Subcutaneous abdominal adipose tissue (tissue), 5 donors: ENCODE results near the gene MSMB.
"Not testable (repeated sequence)": the region's sequence is repeated elsewhere in the genome, so short reads cannot be mapped to it uniquely, and the experiment has no call there.

ENCODE experiments used
- H3K27ac ChIP-seq: one replicate; pipeline ENCODE4 v1.7.0; 2013; ENCODE audit warnings: low read depth, mild to moderate bottlenecking, inconsistent platforms, low read length, moderate library complexity
- H3K27me3 ChIP-seq, 5 donors: one replicate each; pipeline ENCODE4 v1.7.0; 2013; ENCODE audit warnings: low read length in 5 of 5, inconsistent platforms in 1 of 5; ENCODE audit not compliant: control insufficient read depth in 5 of 5, insufficient read depth in 4 of 5
- H3K36me3 ChIP-seq, 5 donors: one replicate each; pipeline ENCODE4 v1.7.0; 2013; ENCODE audit warnings: low read length in 5 of 5; ENCODE audit not compliant: control insufficient read depth in 5 of 5, insufficient read depth in 5 of 5
- H3K4me1 ChIP-seq, 5 donors: one replicate each; pipeline ENCODE4 v1.7.0; 2013; ENCODE audit warnings: low read length in 5 of 5, mild to moderate bottlenecking in 3 of 5, moderate library complexity in 1 of 5; ENCODE audit not compliant: control insufficient read depth in 5 of 5, insufficient read depth in 5 of 5
- H3K4me3 ChIP-seq, 5 donors: one replicate each; pipeline ENCODE4 v1.7.0; 2013; ENCODE audit warnings: low read length in 5 of 5, low read depth in 1 of 5
- H3K9ac ChIP-seq, 5 donors: one replicate each; pipeline ENCODE4 v1.7.0; 2013; ENCODE audit warnings: low read length in 5 of 5, mild to moderate bottlenecking in 4 of 5, moderate library complexity in 3 of 5
- H3K9me3 ChIP-seq, 5 donors: one replicate each; pipeline ENCODE4 v1.7.0; 2013; ENCODE audit warnings: low read length in 5 of 5; ENCODE audit not compliant: control insufficient read depth in 5 of 5
- donor health status: healthy.
- donor health status: healthy.
- donor health status: healthy.
- donor health status: healthy.
- donor health status: healthy.

Gene MSMB

DNA sequence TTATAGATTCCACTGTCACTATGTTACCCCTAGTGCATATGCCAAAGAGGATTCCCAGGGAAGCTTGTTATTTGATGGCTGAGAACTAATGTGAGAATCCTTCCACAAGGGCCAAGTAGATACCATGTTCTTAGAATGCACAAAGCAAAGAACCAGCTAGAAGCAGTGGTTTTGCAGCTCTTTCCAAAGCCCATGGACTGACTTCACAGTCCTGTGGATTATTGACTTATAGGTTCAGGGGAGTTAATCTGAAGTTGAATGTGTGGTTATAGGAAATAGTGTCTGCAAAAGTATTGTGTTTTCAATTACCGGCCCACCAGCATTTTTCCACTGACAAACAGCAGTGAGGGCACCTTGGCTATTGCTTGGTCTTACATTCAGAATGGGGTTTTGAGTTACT, 45.5 kb downstream of the MSMB start:
- no peak overlapping the region for H3K4me3 ChIP-seq
- H3K9me3 ChIP-seq = no peaks in the 10 kb centered on the region
- peaks cover 27 to 66% (median 43%) of the 10 kb centered on the region in 5 donors for H3K36me3 ChIP-seq
- no peaks in the 10 kb centered on the region for H3K4me1 ChIP-seq
- no peak overlapping the region for H3K27ac ChIP-seq
- H3K9ac ChIP-seq = no peak overlapping the region
- H3K27me3 ChIP-seq = no peaks in the 10 kb centered on the region

DNA sequence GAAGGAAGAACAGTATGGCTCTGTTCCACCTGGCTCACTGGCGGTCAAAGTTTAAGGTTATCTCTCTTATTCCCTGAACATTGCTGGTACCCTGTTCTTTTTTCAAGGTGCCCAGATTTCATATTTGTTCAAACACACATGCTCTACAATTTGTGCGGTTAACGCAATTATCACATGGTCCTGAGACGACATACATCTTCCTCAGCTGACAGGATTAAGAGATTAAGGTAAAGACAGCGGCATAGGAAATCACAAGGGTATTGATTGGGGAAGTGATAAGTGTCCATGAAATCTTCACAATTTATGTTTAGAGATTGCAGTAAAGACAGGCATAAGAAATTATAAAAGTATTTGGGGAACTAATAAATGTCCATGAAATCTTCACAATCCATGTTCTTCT, 46.1 kb downstream of the MSMB start:
- H3K4me1 ChIP-seq, H3K9ac ChIP-seq, H3K4me3 ChIP-seq, H3K27ac ChIP-seq, H3K9me3 ChIP-seq, H3K27me3 ChIP-seq: not testable (repeated sequence)
- peaks cover 21 to 60% (median 37%) of the 10 kb centered on the region in 5 donors for H3K36me3 ChIP-seq

DNA sequence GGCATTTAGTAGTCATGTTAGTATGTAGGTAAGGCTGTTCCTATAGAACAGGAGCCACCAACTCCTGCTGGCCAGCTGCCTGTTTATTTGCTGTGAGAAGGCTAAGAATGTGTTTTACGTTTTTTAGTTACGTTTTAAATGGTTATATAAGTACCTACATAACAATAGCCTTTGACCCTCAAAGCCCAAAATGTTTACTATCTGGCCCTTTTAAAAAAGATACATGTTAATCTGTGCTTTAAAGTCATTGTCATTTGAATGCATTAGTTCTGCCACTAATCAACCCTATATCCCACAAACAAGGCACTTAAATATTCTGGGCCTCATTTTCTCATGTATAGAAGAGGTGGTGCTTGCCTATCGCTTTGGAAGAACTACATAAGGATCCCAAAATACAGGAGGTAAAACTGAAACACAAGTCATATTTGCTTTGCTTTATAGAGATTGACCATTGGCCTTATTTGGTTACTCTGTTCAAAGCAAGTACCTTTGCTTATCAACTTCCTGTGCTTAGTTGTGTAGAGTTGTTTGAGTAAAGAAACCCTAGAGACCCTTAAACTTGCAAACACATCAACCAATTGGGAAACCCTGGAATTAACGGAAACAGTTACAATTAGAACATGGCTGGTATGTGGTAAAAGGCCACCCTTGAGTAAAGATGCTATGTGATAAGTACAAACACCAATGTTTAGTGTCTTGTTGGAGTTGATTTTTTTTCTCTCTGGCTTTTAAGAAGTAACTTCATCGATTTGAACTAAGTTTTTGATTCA, 47.9 kb downstream of the MSMB start:
- H3K27ac ChIP-seq = peak overlapping the region; percentile 1
- no peaks in the 10 kb centered on the region for H3K9me3 ChIP-seq
- no peaks in the 10 kb centered on the region for H3K27me3 ChIP-seq
- no peaks in the 10 kb centered on the region for H3K4me1 ChIP-seq
- no peak overlapping the region for H3K9ac ChIP-seq
- no peak overlapping the region for H3K4me3 ChIP-seq
- H3K36me3 ChIP-seq = peaks cover 12 to 47% (median 23%) of the 10 kb centered on the region in 5 donors

DNA sequence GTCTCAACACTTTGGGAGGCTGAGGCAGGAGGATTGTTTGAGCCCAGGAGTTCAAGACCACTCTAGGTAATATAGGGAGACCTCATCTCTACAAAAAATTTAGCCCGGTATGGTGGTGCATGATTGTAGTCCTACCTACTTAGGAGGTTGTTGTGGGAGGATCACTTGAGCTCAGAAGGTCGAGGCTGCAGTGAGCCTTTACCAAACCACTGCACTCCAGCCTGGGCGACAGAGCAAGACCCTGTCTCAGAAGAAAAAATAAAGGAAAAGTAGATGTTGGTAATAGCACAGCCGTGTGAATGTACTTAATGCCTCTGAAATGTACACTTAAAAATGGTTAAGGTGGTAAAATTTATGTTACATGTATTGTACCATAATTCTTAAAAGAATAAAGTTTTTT, 48.5 kb downstream of the MSMB start:
- Histone ChIP-seq H3K4me1 (no peaks in the 10 kb centered on the region), H3K27ac (no peak overlapping the region), H3K36me3 (peaks cover 9 to 47% (median 20%) of the 10 kb centered on the region in 5 donors), H3K9me3 (no peaks in the 10 kb centered on the region), H3K27me3 (no peaks in the 10 kb centered on the region), H3K4me3 (no peak overlapping the region), H3K9ac (no peak overlapping the region)

DNA sequence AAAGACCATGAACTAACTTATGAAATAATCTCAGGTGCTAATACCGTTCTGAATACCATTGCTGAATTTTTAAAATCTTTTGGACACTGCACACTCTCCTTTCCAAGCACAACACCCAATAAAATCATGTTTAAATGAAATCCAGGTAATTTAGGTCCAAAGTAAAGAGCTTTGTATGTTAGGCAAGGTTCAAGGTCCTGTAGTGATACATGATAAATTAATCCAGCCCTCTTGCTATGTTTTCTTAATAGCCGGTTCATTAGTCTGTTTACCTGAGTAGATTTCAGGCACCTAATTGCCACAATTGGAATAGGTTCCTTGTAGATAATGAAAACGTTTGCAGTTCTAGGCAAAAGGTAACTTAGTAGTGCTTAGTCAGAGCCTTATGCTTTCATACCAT, 60.5 kb downstream of the MSMB start:
- not testable (repeated sequence) for H3K9me3 ChIP-seq, H3K4me3 ChIP-seq, H3K9ac ChIP-seq, H3K4me1 ChIP-seq, H3K27ac ChIP-seq, H3K27me3 ChIP-seq
- H3K36me3 ChIP-seq = peaks cover 6 to 15% (median 10%) of the 10 kb centered on the region in 5 donors

- H3K36me3 ChIP-seq = peaks cover 6 to 15% (median 9%) of the 10 kb centered on the region in 5 donors
- not testable (repeated sequence) for H3K4me1 ChIP-seq, H3K27me3 ChIP-seq, H3K27ac ChIP-seq, H3K4me3 ChIP-seq, H3K9me3 ChIP-seq, H3K9ac ChIP-seq
Observed at GRCh38 chr10:45984473-45984872, 61.6 kb downstream of the MSMB start.

DNA sequence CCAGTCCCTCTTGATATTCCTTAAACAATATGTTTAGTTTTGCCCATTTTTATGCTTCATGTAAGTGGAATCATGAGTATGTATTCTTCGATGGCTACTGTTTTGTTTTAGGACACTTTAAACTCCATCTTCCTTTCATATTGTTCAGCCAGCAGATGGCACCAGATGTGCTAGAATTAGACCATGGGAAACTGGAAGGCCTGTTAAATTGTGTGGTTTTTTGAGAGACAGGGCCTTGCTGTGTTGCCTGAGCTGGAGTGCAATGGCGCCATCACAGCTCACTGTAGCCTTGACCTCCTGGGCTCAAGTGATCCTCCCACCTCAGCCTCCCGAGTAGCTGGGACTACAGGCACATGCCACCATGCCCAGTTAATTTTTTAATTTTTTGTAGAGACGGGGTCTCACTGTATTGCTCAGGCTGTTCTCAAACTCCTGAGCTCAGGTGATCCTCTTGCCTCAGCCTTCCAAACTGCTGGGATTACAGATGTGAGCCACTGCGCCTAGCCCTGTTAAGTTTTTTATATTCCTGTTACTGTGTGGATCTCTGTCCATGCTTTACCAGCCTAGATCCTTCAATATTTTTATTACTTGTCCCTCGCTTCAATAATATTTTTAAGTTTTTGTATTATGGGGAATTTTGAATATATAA, 62.4 kb downstream of the MSMB start:
- H3K9me3 ChIP-seq, H3K4me1 ChIP-seq, H3K9ac ChIP-seq, H3K27ac ChIP-seq, H3K27me3 ChIP-seq, H3K4me3 ChIP-seq: not testable (repeated sequence)
- H3K36me3 ChIP-seq = peaks cover 3 to 13% (median 6%) of the 10 kb centered on the region in 5 donors
